ENCODE data around the gene REEP3. TPM values are rescaled to one million over a fixed set of nuclear protein-coding genes. Genes with fewer than 3 reads are reported as not detected.

Gene REEP3
- total and polyA plus RNA-seq, 2 donors (not counting 1 experiment from before 2014, with no cell fraction given): 2.2 to 8.8 TPM

DNA sequence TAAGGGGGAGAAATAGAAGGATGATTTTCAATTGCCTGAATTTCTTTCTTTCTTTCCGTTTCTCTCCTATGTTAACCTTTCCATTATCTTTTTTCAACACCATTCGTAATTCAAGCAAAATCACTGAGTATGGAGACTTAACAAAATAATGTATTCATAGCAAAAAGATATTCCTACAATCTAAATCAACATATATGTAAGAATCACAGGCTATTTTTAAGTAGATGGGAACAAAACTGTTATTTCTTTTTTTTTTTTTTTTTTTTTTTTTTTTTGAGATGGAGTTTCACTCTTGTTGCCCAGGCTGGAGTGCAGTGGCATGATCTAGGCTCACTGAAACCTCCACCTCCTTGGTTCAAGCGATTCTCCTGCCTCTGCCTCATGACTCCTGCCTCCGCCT lies 28.2 kb upstream of the REEP3 start:
- H3K27ac Mint-ChIP-seq: no peak overlapping the region
- POLR2A ChIA-PET: no interaction called here
- H3K4me3 Mint-ChIP-seq: no peak overlapping the region
- H3K79me2 ChIP-seq (ENCODE audit: control insufficient read depth, insufficient read depth, low read length): peaks cover 61% of the 10 kb centered on the region
- 100% methylated on average over 1 of the region's 4 CpGs for WGBS (ENCODE audit: insufficient coverage)
- CTCF ChIA-PET: no interaction called here
- H3K4me3 ChIP-seq (ENCODE audit: control extremely low read depth in 1 of 5, extremely low read depth in 1 of 5, insufficient read depth in 1 of 5, low read depth in 2 of 5, low read length in 4 of 5): no peak overlapping the region
- TF ChIP-seq, protein P1, sequence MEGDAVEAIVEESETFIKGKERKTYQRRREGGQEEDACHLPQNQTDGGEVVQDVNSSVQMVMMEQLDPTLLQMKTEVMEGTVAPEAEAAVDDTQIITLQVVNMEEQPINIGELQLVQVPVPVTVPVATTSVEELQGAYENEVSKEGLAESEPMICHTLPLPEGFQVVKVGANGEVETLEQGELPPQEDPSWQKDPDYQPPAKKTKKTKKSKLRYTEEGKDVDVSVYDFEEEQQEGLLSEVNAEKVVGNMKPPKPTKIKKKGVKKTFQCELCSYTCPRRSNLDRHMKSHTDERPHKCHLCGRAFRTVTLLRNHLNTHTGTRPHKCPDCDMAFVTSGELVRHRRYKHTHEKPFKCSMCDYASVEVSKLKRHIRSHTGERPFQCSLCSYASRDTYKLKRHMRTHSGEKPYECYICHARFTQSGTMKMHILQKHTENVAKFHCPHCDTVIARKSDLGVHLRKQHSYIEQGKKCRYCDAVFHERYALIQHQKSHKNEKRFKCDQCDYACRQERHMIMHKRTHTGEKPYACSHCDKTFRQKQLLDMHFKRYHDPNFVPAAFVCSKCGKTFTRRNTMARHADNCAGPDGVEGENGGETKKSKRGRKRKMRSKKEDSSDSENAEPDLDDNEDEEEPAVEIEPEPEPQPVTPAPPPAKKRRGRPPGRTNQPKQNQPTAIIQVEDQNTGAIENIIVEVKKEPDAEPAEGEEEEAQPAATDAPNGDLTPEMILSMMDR (IDR thresholded peaks at IDR 0.05): no peak
- TF ChIP-seq EZH2 (IDR thresholded peaks at IDR 0.05; ENCODE audit: borderline replicate concordance, insufficient read depth, low read depth, low read length, poor library complexity, severe bottlenecking): no peak
- peaks cover 6% of the 10 kb centered on the region for H4K20me1 ChIP-seq (ENCODE audit: control insufficient read depth, insufficient read depth, low read length, poor library complexity, severe bottlenecking)
- H3K4me1 ChIP-seq (ENCODE audit: control insufficient read depth in 2 of 2, insufficient read depth in 2 of 2, low read length in 2 of 2): no peaks in the 10 kb centered on the region
- H3K4me1 Mint-ChIP-seq: peaks cover 22% of the 10 kb centered on the region
- intact Hi-C loops (cut with micrococcal nuclease): no loop called here
- no peaks in the 10 kb centered on the region for H3K36me3 ChIP-seq (replicated peaks in 1 of 2; ENCODE audit: control extremely low read depth in 1 of 2, control insufficient read depth in 1 of 2, extremely low read depth in 1 of 2, insufficient read depth in 2 of 2, low read length in 1 of 2)
- H3K27ac ChIP-seq (ENCODE audit: low read length in 2 of 2): no peak overlapping the region
- peaks cover 0 to 4% (median 0%) of the 10 kb centered on the region in 3 donors for H3K9me3 ChIP-seq (ENCODE audit: control extremely low read depth in 1 of 3, control insufficient read depth in 2 of 3, insufficient read depth in 1 of 3, low read length in 2 of 3)
- no peaks in the 10 kb centered on the region for H3K9me3 Mint-ChIP-seq (ENCODE audit: insufficient read depth)
- ATAC-seq (ENCODE audit: low read depth) (no peak), DNase-seq (no peak)
- H2AFZ ChIP-seq (ENCODE audit: insufficient read depth, low read depth, low read length, poor library complexity, severe bottlenecking): no peak overlapping the region
- no peak overlapping the region for H3K9ac ChIP-seq (ENCODE audit: low read length)
- H3K27me3 ChIP-seq (replicated peaks in 1 of 4; ENCODE audit: control extremely low read depth in 1 of 4, control insufficient read depth in 3 of 4, insufficient read depth in 4 of 4, low read length in 3 of 4): no peaks in the 10 kb centered on the region
- H3K27me3 Mint-ChIP-seq: no peaks in the 10 kb centered on the region
- H3K4me2 ChIP-seq (replicated peaks; ENCODE audit: low read depth, low read length, poor library complexity, severe bottlenecking): no peak overlapping the region

DNA sequence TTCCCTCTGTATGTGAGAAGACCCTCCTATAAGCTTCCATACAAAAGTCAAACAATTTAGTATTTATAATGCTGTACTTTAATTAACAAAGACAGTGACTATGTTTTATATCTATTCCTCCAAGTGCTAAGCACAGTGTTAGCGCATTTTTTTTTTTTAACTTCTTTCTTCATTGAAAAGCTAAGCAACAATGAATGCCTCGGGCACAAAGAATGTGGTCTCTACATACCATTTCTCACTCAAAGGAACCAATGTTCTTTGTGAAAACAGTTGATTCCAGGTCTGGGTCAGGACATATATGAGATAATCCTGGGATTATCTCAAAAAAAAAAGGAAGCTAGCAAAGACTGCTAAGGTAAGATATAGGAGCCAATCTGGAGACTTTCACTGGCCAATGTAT lies 26.2 kb upstream of the REEP3 start:
- H3K9ac ChIP-seq (ENCODE audit: low read length): no peak overlapping the region
- H3K9me3 ChIP-seq (ENCODE audit: control extremely low read depth in 1 of 3, control insufficient read depth in 2 of 3, insufficient read depth in 1 of 3, low read length in 2 of 3): peaks cover 0 to 4% (median 0%) of the 10 kb centered on the region in 3 donors
- Mint-ChIP-seq H3K9me3 (ENCODE audit: insufficient read depth) (no peaks in the 10 kb centered on the region), H3K4me3 (no peak overlapping the region), H3K27me3 (no peaks in the 10 kb centered on the region), H3K4me1 (peaks cover 26% of the 10 kb centered on the region), H3K27ac (no peak overlapping the region)
- no peak overlapping the region for H3K27ac ChIP-seq (ENCODE audit: low read length in 2 of 2)
- H3K27me3 ChIP-seq (replicated peaks in 1 of 4; ENCODE audit: control extremely low read depth in 1 of 4, control insufficient read depth in 3 of 4, insufficient read depth in 4 of 4, low read length in 3 of 4): no peaks in the 10 kb centered on the region
- H3K36me3 ChIP-seq (replicated peaks in 1 of 2; ENCODE audit: control extremely low read depth in 1 of 2, control insufficient read depth in 1 of 2, extremely low read depth in 1 of 2, insufficient read depth in 2 of 2, low read length in 1 of 2): no peaks in the 10 kb centered on the region
- H4K20me1 ChIP-seq (ENCODE audit: control insufficient read depth, insufficient read depth, low read length, poor library complexity, severe bottlenecking): no peaks in the 10 kb centered on the region
- no peak overlapping the region for H2AFZ ChIP-seq (ENCODE audit: insufficient read depth, low read depth, low read length, poor library complexity, severe bottlenecking)
- ChIA-PET CTCF (interaction anchor here (0.9 kb wide), 1 partner anchor 11 kb away, joined by 4 read pairs; no protein-coding TSS in a partner anchor), POLR2A (no interaction called here)
- no peak for ATAC-seq (ENCODE audit: low read depth)
- no CpG with 5 or more reads among the region's 2 CpGs for WGBS (ENCODE audit: insufficient coverage)
- intact Hi-C loops (cut with micrococcal nuclease): loop anchor here (5.0 kb wide), 1 partner anchor 47 kb away; no protein-coding TSS in a partner anchor
- no peak for DNase-seq
- H3K4me2 ChIP-seq (replicated peaks; ENCODE audit: low read depth, low read length, poor library complexity, severe bottlenecking): no peak overlapping the region
- no peaks in the 10 kb centered on the region for H3K4me1 ChIP-seq (ENCODE audit: control insufficient read depth in 2 of 2, insufficient read depth in 2 of 2, low read length in 2 of 2)
- TF ChIP-seq EZH2 (IDR thresholded peaks at IDR 0.05; ENCODE audit: borderline replicate concordance, insufficient read depth, low read depth, low read length, poor library complexity, severe bottlenecking): no peak
- TF ChIP-seq, protein P1 (IDR thresholded peaks at IDR 0.05): no peak
- H3K4me3 ChIP-seq (ENCODE audit: control extremely low read depth in 1 of 5, extremely low read depth in 1 of 5, insufficient read depth in 1 of 5, low read depth in 2 of 5, low read length in 4 of 5): no peak overlapping the region
- peaks cover 65% of the 10 kb centered on the region for H3K79me2 ChIP-seq (ENCODE audit: control insufficient read depth, insufficient read depth, low read length)

Data from B cell (primary cell).